K562 (cell line): Measurements from ENCODE around the gene HAGHL. TPM values are rescaled to one million over a fixed set of nuclear protein-coding genes. Genes with fewer than 3 reads are reported as not detected.

ENCODE experiments used
- ATAC-seq: fragments of 200-7000 bp; cut with Tn5 transposase; 3 replicates; pipeline ENCODE4 v1.9.1; 2020; ENCODE audit warnings: moderate library complexity
- BruUV-seq: library from RNA; stranded (reverse); fragments of 400-500 nt; replicated peaks from 2 replicates; lab custom pipeline; 2021; lab: Mats Ljungman, UMichigan
- CTCF ChIA-PET: fragments of 300-600 bp; formaldehyde crosslinking; extraction: SDS; loops from one replicate; lab custom pipeline; 2021; ENCODE audit warnings: low intra/inter-chr PET ratio; lab: Yijun Ruan, JAX
- POLR2A ChIA-PET: fragments of 300-600, 350-650 bp; sonication (Branson Sonifier 250); formaldehyde crosslinking; extraction: SDS; loops from one replicate; lab custom pipeline; 2021; ENCODE audit warnings: antibody characterized with exemption, inconsistent platforms; lab: Yijun Ruan, JAX
- DNase-seq, 4 experiments: peaks; one replicate each; pipeline versions ENCODE4 v3.0.0 to v3.0.0-alpha.2; 2011 to 2018; ENCODE audit warnings: low spot score in 3 of 4, mixed read lengths in 3 of 4; ENCODE audit errors: extremely low read depth in 1 of 4
- FAIRE-seq: peaks from 2 replicates; lab custom pipeline; 2011; peaks lifted over from hg19 to GRCh38; lab: Jason Lieb, UNC
- H2AFZ ChIP-seq: 2 replicates; pipeline ENCODE4 v1.6.0; 2011; ENCODE audit warnings: low read depth, low read length, control low read depth, inconsistent platforms
- H3K27ac ChIP-seq: fragments of 200-600 bp; 3 replicates; pipeline ENCODE4 v1.8.0; 2011; ENCODE audit warnings: low read depth, mild to moderate bottlenecking, control low read depth, inconsistent platforms, low read length, moderate library complexity, mixed read lengths; ENCODE audit errors: extremely low read depth
- H3K27me3 ChIP-seq, 2 experiments: fragments of 300-600 bp in 1 of 2; 2 replicates in 1 of 2; 3 replicates in 1 of 2; pipeline versions ENCODE4 v1.6.0 to v1.8.0; 2011; ENCODE audit warnings: inconsistent platforms in 2 of 2, low read length in 2 of 2, mild to moderate bottlenecking in 1 of 2, mixed read lengths in 1 of 2, moderate library complexity in 1 of 2; ENCODE audit not compliant: control insufficient read depth in 2 of 2, insufficient read depth in 2 of 2
- H3K36me3 ChIP-seq: fragments of 300-600 bp; 3 replicates; pipeline ENCODE4 v1.8.0; 2011; ENCODE audit warnings: mild to moderate bottlenecking, low read length, inconsistent platforms; ENCODE audit not compliant: control insufficient read depth, insufficient read depth
- H3K4me1 ChIP-seq, 2 experiments: fragments of 200-600 bp in 1 of 2; replicated peaks in 1 of 2; 2 replicates in 1 of 2; 3 replicates in 1 of 2; pipeline versions ENCODE4 v1.5.1 to v1.8.0; 2011; ENCODE audit warnings: inconsistent platforms in 2 of 2, low read length in 2 of 2, mild to moderate bottlenecking in 1 of 2, mixed read lengths in 1 of 2, moderate library complexity in 1 of 2; ENCODE audit not compliant: control insufficient read depth in 2 of 2, insufficient read depth in 2 of 2
- H3K4me2 ChIP-seq: 2 replicates; pipeline ENCODE4 v1.6.1; 2011; ENCODE audit warnings: low read length, control low read depth, inconsistent platforms, mixed read lengths; ENCODE audit not compliant: insufficient read depth
- H3K4me3 ChIP-seq: fragments of 200-600 bp; sonication (generic), shearing (Covaris generic); 2 replicates; pipeline ENCODE4 v1.5.1; 2016; ENCODE audit warnings: control low read depth, inconsistent platforms
- H3K79me2 ChIP-seq: fragments of 200-600 bp; 3 replicates; pipeline ENCODE4 v1.8.0; 2011; ENCODE audit warnings: low read length, inconsistent platforms; ENCODE audit not compliant: control insufficient read depth, insufficient read depth
- H3K9ac ChIP-seq, 2 experiments: 2 replicates each; pipeline versions ENCODE4 v1.6.0 to v1.6.1; 2011; ENCODE audit warnings: low read depth in 2 of 2, low read length in 2 of 2, control low read depth in 1 of 2, inconsistent platforms in 1 of 2, mild to moderate bottlenecking in 1 of 2, mixed read lengths in 1 of 2; ENCODE audit not compliant: insufficient read depth in 1 of 2
- H3K9me1 ChIP-seq: one replicate; pipeline ENCODE4 v1.6.0; 2011; ENCODE audit warnings: inconsistent platforms, mild to moderate bottlenecking, low read length, moderate library complexity; ENCODE audit not compliant: control insufficient read depth, insufficient read depth
- H3K9me3 ChIP-seq: replicated peaks from 2 replicates; pipeline ENCODE4 v1.5.1; 2011; ENCODE audit warnings: low read depth, low read length, inconsistent platforms; ENCODE audit not compliant: control insufficient read depth, insufficient read depth
- H4K20me1 ChIP-seq: replicated peaks from 2 replicates; pipeline ENCODE4 v1.6.1; 2011; ENCODE audit warnings: low read length, inconsistent platforms, mixed read lengths; ENCODE audit not compliant: control insufficient read depth, insufficient read depth
- DEAF1 ChIP-seq: fragments of 450-650 bp; formaldehyde crosslinking; IDR thresholded peaks from 2 replicates; pipeline ENCODE4 v1.4.0; 2020; ENCODE audit warnings: mild to moderate bottlenecking, moderate library complexity
- RAD21 ChIP-seq, 2 experiments: fragments of 250-450 bp in 1 of 2; fragments of 450-650 bp in 1 of 2; sonication (Bioruptor Pico) in 1 of 2; formaldehyde crosslinking in 1 of 2; IDR thresholded peaks in 1 of 2; conservative IDR thresholded peaks in 1 of 2; 2 replicates each; pipeline versions ENCODE4 v1.4.0 to v1.8.0; 2020 to 2022; ENCODE audit warnings: mild to moderate bottlenecking in 2 of 2, moderate library complexity in 1 of 2
- SRF ChIP-seq, 2 experiments: fragments of 250-450, 450-650 bp in 1 of 2; sonication (Bioruptor Pico) in 1 of 2; sonication (generic) in 1 of 2; formaldehyde crosslinking; IDR thresholded peaks; 2 replicates each; pipeline versions ENCODE4 v1.5.0 to v1.5.1; 2020 to 2022; ENCODE audit warnings: mild to moderate bottlenecking in 1 of 2, missing genetic modification reagents in 1 of 2
- TFAP4 ChIP-seq: sonication (generic); formaldehyde crosslinking; IDR thresholded peaks from 2 replicates; pipeline ENCODE4 v1.8.0; 2022; ENCODE audit warnings: missing genetic modification reagents, mild to moderate bottlenecking, moderate library complexity, borderline replicate concordance
- WGBS: fragments of 100-300 bp; shearing (Covaris generic); methylation state at CpG from one replicate; pipeline ENCODE4 v1.1.6; 2016; ENCODE audit warnings: low coverage, mixed read lengths; ENCODE audit not compliant: insufficient coverage; ENCODE audit errors: missing lambda C conversion rate; 5-methylcytosine and 5-hydroxymethylcytosine counted together
- in situ Hi-C: fragments of 300-500 bp; cut with MboI; formaldehyde crosslinking; loops from 4 replicates; pipeline ENCODE4 v1.15.0; 2018; ENCODE audit warnings: inconsistent platforms, mixed read lengths
- intact Hi-C: fragments of 100-400 bp; cut with micrococcal nuclease; formaldehyde crosslinking; loops from 2 replicates; pipeline ENCODE4 v1.14.2; 2022
- polyA plus RNA-seq, 8 experiments: library from polyadenylated mRNA; depleted of rRNA in 4 of 8; stranded (reverse) in 5 of 8; unstranded in 3 of 8; fragments of >200 nt; fragmentation: Nextera tagmentation in 2 of 8; fragmentation: Illumina TruSeq in 1 of 8; extraction: Ambion mirVana in 2 of 8; extraction: Trizol in 1 of 8; gene quantifications; 2 replicates each; pipeline versions ENCODE4 v1.2.1 to v1.2.3, GENCODE V29; 2011 to 2014; ENCODE audit warnings: inconsistent platforms in 1 of 8, missing spikeins in 1 of 8
- total RNA-seq, 7 experiments: library from RNA; depleted of rRNA in 6 of 7; stranded (reverse); fragments of >200 nt in 6 of 7; fragmentation: Illumina TruSeq in 2 of 7; extraction: Trizol in 2 of 7; gene quantifications; 2 replicates each; pipeline versions ENCODE4 v1.2.1 to v1.2.3, GENCODE V29; 2011 to 2021; ENCODE audit warnings: low replicate concordance in 1 of 7
- TF ChIP-seq, protein P1 (sequence below), 2 experiments: fragments of 200-800 bp in 1 of 2; sonication (Bioruptor generic) in 1 of 2; sonication (generic) in 1 of 2; formaldehyde crosslinking in 1 of 2; IDR thresholded peaks in 1 of 2; conservative IDR thresholded peaks in 1 of 2; 2 replicates each; pipeline versions ENCODE4 v1.5.0 to v1.6.1; 2016 to 2020; ENCODE audit warnings: missing compliant biosample characterization in 1 of 2, missing genetic modification characterization in 1 of 2, missing genetic modification reagents in 1 of 2

Gene HAGHL
- total and polyA plus RNA-seq, 9 of the 15 experiments (the other 6 are each of a cell fraction or from before 2014, with no cell fraction given) = 0.31 to 83.4 (median 20.7) TPM

GRCh38 chr16:743794-744500 is 17.0 kb downstream of the HAGHL start (continued):
- TF ChIP-seq TFAP4 (CRISPR knock-in tag) (peak; percentile 11; the same call in 1 of the 2 replicates), DEAF1 (CRISPR knock-in tag) (no peak)
- TF ChIP-seq, protein P1, sequence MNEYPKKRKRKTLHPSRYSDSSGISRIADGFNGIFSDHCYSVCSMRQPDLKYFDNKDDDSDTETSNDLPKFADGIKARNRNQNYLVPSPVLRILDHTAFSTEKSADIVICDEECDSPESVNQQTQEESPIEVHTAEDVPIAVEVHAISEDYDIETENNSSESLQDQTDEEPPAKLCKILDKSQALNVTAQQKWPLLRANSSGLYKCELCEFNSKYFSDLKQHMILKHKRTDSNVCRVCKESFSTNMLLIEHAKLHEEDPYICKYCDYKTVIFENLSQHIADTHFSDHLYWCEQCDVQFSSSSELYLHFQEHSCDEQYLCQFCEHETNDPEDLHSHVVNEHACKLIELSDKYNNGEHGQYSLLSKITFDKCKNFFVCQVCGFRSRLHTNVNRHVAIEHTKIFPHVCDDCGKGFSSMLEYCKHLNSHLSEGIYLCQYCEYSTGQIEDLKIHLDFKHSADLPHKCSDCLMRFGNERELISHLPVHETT (CRISPR knock-in tag; conservative IDR thresholded peaks at IDR 0.05 in 1 of 2, IDR thresholded peaks at IDR 0.05 in 1 of 2) = no peak

- peak overlapping the region in 1 of 2 experiments; percentile 43; a peak in 1 of 4 replicates for H3K9ac ChIP-seq
- H3K4me2 ChIP-seq = no peak overlapping the region
- H3K36me3 ChIP-seq = no peaks in the 10 kb centered on the region
- POLR2A ChIA-PET = interaction anchor here (0.6 kb wide), 1 partner anchor 311 kb away, joined by 4 read pairs; no protein-coding TSS in a partner anchor
- H4K20me1 ChIP-seq = no peaks in the 10 kb centered on the region
- CTCF ChIA-PET = no interaction called here
- in situ Hi-C loops (no loop called here), intact Hi-C loops (loop anchor here (1.0 kb wide), 1 partner anchor 40 kb away; no protein-coding TSS in a partner anchor)
- ATAC-seq (peak; percentile 89), FAIRE-seq (no peak), DNase-seq (peak; percentile 73 to 90 (median 82))
- H3K4me3 ChIP-seq = no peak overlapping the region
- H3K4me1 ChIP-seq = peaks cover 0 to 48% of the 10 kb centered on the region in 2 experiments; a peak in 4 of 5 replicates
- H3K9me3 ChIP-seq = no peaks in the 10 kb centered on the region
- 3% methylated on average over 6 of the region's 14 CpGs for WGBS
- no peaks in the 10 kb centered on the region for H3K79me2 ChIP-seq
- H3K9me1 ChIP-seq = no peaks in the 10 kb centered on the region
- no peaks in the 10 kb centered on the region for H3K27me3 ChIP-seq
- no peak overlapping the region for H3K27ac ChIP-seq
- BruUV-seq = no TSS peak
- no peak overlapping the region for H2AFZ ChIP-seq
- TF ChIP-seq RAD21 (CRISPR knock-in tag; conservative IDR thresholded peaks at IDR 0.05 in 1 of 2, IDR thresholded peaks at IDR 0.05 in 1 of 2) (peak in 1 of 2 experiments; percentile 44; a peak in 3 of 4 replicates), SRF (CRISPR knock-in tag; IDR thresholded peaks at IDR 0.05) (no peak)
These were observed 18.8 kb downstream of the HAGHL start for GRCh38 chr16:745739-746138.
